Peyer's patch (tissue), 4 donors: ENCODE measurements around the gene NLRP6. TPM values are rescaled to one million over a fixed set of nuclear protein-coding genes. Genes with fewer than 3 reads are reported as not detected.
"Not testable (repeated sequence)": the region's sequence is repeated elsewhere in the genome, so short reads cannot be mapped to it uniquely, and the experiment has no call there.

Experiments
- DNase-seq, 3 donors: peaks; one replicate each; pipeline ENCODE4 v3.0.0-alpha.2; 2017 to 2019
- H3K27ac ChIP-seq, 4 donors: fragments of 200-600 bp; sonication (generic); one replicate each; pipeline ENCODE4 v1.5.1; 2016 to 2019
- H3K27me3 ChIP-seq, 2 donors: fragments of 200-600 bp; sonication (generic); one replicate each; pipeline ENCODE4 v1.5.1; 2019
- H3K36me3 ChIP-seq, 3 donors: fragments of 200-600 bp; sonication (generic); one replicate each; pipeline ENCODE4 v1.5.1; 2016 to 2019
- H3K4me1 ChIP-seq, 4 donors: fragments of 200-600 bp; sonication (generic); one replicate each; pipeline ENCODE4 v1.5.1; 2016 to 2019
- H3K4me3 ChIP-seq, 4 donors: fragments of 200-600 bp; sonication (generic); 1 replicate in 3 of 4; 2 replicates in 1 of 4; pipeline ENCODE4 v1.5.1; 2016 to 2019; ENCODE audit warnings: mild to moderate bottlenecking in 1 of 4
- H3K9me3 ChIP-seq, 4 donors: fragments of 200-600 bp; sonication (generic); one replicate each; pipeline ENCODE4 v1.5.1; 2016 to 2019; ENCODE audit warnings: mild to moderate bottlenecking in 1 of 4
- CTCF ChIP-seq, 6 experiments: fragments of 450-650 bp in 4 of 6; fragments of 200-600 bp in 2 of 6; sonication (generic) in 1 of 6; IDR thresholded peaks; one replicate each; pipeline ENCODE4 v1.5.1; 2017 to 2019; ENCODE audit warnings: antibody characterized with exemption in 6 of 6, mild to moderate bottlenecking in 3 of 6, moderate library complexity in 1 of 6
- POLR2A ChIP-seq, 2 donors: fragments of 450-650 bp; IDR thresholded peaks; one replicate each; pipeline ENCODE4 v1.5.1; 2017; ENCODE audit warnings: antibody characterized with exemption in 2 of 2, mild to moderate bottlenecking in 2 of 2, moderate library complexity in 2 of 2
- total RNA-seq, 4 donors: library from RNA; depleted of rRNA; stranded (reverse); fragments of >200 nt; gene quantifications; one replicate each; pipeline ENCODE4 v1.1.0, GENCODE V29; 2016

Gene NLRP6
- total RNA-seq, 4 donors from 2014 or later = 109 to 687 (median 492) TPM

GRCh38 chr11:312092-312816 is 34.0 kb downstream of the NLRP6 start:
- H3K4me1 ChIP-seq = peaks cover 0 to 58% (median 21%) of the 10 kb centered on the region in 4 donors
- peak overlapping the region; percentile 83 to 94 (median 90) for H3K27ac ChIP-seq
- H3K4me3 ChIP-seq = peak overlapping the region in 3 of 4 donors; percentile 26 to 48 (median 35)
- no peaks in the 10 kb centered on the region for H3K27me3 ChIP-seq
- TF ChIP-seq POLR2A (IDR thresholded peaks at IDR 0.05) = no peak
- no peak for TF ChIP-seq CTCF (IDR thresholded peaks at IDR 0.05)
- DNase-seq = peak in 2 of 3 donors; percentile 43 to 61
- H3K9me3 ChIP-seq = no peaks in the 10 kb centered on the region
- no peaks in the 10 kb centered on the region for H3K36me3 ChIP-seq

- peak in 1 of 3 donors; percentile 57 for DNase-seq
- H3K4me3 ChIP-seq = peak overlapping the region; percentile 43 to 66 (median 54)
- no peak for TF ChIP-seq CTCF (IDR thresholded peaks at IDR 0.05)
- no peak for TF ChIP-seq POLR2A (IDR thresholded peaks at IDR 0.05)
- H3K4me1 ChIP-seq = peaks cover 0 to 56% (median 21%) of the 10 kb centered on the region in 4 donors
- H3K36me3 ChIP-seq = no peaks in the 10 kb centered on the region
- no peaks in the 10 kb centered on the region for H3K27me3 ChIP-seq
- no peaks in the 10 kb centered on the region for H3K9me3 ChIP-seq
- peak overlapping the region; percentile 83 to 94 (median 90) for H3K27ac ChIP-seq
These were observed 35.1 kb downstream of the NLRP6 start for GRCh38 chr11:313304-313786.

GRCh38 chr11:313787-314553 is 35.8 kb downstream of the NLRP6 start, which contains the start of gene IFITM1:
TSS of gene IFITM1 (plus strand) at chr11:314040. CDS start at chr11:314171, 131 bp downstream.
- Histone ChIP-seq H3K9me3 (no peaks in the 10 kb centered on the region), H3K27ac (peak within 1 kb of the TSS; percentile 83 to 94 (median 90)), H3K4me3 (peak within 1 kb of the TSS; percentile 43 to 66 (median 54)), H3K36me3 (no peaks in the 10 kb centered on the region), H3K27me3 (no peaks in the 10 kb centered on the region), H3K4me1 (peaks cover 0 to 56% (median 21%) of the 10 kb centered on the region in 4 donors)
- DNase-seq = peak; percentile 69 to 88 (median 80)
- TF ChIP-seq CTCF (IDR thresholded peaks at IDR 0.05) (no peak), POLR2A (IDR thresholded peaks at IDR 0.05) (peak; percentile 69 to 72)

- H3K4me1 ChIP-seq = peaks cover 0 to 50% (median 20%) of the 10 kb centered on the region in 4 donors
- not testable (repeated sequence) for DNase-seq, H3K36me3 ChIP-seq, H3K9me3 ChIP-seq, H3K27me3 ChIP-seq
- peak in 1 of 2 donors; percentile 35 for TF ChIP-seq POLR2A (IDR thresholded peaks at IDR 0.05)
- peak overlapping the region; percentile 83 to 94 (median 90) for H3K27ac ChIP-seq
- peak overlapping the region; percentile 43 to 66 (median 54) for H3K4me3 ChIP-seq
These were observed 36.3 kb downstream of the NLRP6 start for GRCh38 chr11:314554-314875.

GRCh38 chr11:315051-315481 is 36.9 kb downstream of the NLRP6 start:
- Histone ChIP-seq H3K27me3 (no peaks in the 10 kb centered on the region), H3K4me3 (peak overlapping the region; percentile 43 to 66 (median 54)), H3K36me3 (no peaks in the 10 kb centered on the region), H3K4me1 (peaks cover 0 to 49% (median 20%) of the 10 kb centered on the region in 4 donors), H3K27ac (peak overlapping the region; percentile 83 to 94 (median 90)), H3K9me3 (no peaks in the 10 kb centered on the region)
- DNase-seq = peak in 2 of 3 donors; percentile 61 to 67
- TF ChIP-seq POLR2A (IDR thresholded peaks at IDR 0.05) (no peak), CTCF (IDR thresholded peaks at IDR 0.05) (no peak)
